GM12892 (cell line): ENCODE measurements around the gene RFTN1.

Source experiments
- DNase-seq: peaks from one replicate; pipeline ENCODE4 v3.0.0; 2011; ENCODE audit not compliant: insufficient read length
- FAIRE-seq: peaks from 2 replicates; lab custom pipeline; 2011; peaks lifted over from hg19 to GRCh38; lab: Jason Lieb, UNC
- POLR2A ChIP-seq: IDR thresholded peaks from 2 replicates; pipeline ENCODE4 v1.6.1; 2011; ENCODE audit warnings: low read depth, low read length, control low read depth
- POLR2AphosphoS5 ChIP-seq: IDR thresholded peaks from 2 replicates; pipeline ENCODE4 v1.6.1; 2011; ENCODE audit warnings: low read depth, low read length, control low read depth
- TAF1 ChIP-seq: IDR thresholded peaks from 2 replicates; pipeline ENCODE4 v1.6.1; 2011; ENCODE audit warnings: low read depth, mild to moderate bottlenecking, control low read depth, low read length, borderline replicate concordance

Gene RFTN1

DNA sequence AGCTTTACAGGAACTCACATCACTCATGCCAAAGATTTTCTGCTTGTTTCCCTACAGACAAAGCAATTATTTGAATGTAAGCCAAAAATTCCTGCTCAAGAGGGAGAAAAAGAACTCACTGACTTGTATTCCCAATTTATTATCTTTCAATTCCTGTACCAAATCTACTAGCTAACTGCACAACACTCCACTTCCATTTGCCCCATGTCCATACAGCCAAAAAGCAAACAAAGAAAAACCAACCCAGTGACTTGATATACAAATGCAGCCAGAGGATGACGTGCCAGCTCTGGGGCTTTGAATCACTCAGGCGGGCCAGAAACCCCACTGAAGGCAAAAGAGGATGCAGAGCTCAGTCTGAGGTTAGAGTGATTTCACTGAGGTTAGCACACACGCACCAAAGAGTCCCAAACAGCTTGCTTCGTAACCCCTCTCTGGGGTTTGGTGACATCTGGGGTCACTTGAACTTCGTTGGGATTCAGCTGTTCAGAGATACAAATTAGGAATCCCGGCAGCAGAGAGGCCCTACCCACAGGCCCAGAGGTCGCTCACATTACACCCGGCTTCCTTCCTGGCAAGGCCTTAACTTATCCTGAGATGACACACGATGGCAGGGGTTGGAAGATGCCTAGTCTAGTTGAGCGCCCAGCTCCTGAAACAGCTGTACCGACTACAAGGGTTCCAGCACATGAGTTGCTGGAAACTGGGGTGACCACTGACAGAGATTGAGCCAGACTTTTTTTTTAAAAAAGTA lies 1.6 kb downstream of the RFTN1 start:
- FAIRE-seq = peak; percentile 98
- TF ChIP-seq TAF1 (no peak; the same call in 1 of the 2 replicates), POLR2AphosphoS5 (peak; percentile 97), POLR2A (peak; percentile 90; the same call in 1 of the 2 replicates)
- DNase-seq = peak; percentile 43

DNA sequence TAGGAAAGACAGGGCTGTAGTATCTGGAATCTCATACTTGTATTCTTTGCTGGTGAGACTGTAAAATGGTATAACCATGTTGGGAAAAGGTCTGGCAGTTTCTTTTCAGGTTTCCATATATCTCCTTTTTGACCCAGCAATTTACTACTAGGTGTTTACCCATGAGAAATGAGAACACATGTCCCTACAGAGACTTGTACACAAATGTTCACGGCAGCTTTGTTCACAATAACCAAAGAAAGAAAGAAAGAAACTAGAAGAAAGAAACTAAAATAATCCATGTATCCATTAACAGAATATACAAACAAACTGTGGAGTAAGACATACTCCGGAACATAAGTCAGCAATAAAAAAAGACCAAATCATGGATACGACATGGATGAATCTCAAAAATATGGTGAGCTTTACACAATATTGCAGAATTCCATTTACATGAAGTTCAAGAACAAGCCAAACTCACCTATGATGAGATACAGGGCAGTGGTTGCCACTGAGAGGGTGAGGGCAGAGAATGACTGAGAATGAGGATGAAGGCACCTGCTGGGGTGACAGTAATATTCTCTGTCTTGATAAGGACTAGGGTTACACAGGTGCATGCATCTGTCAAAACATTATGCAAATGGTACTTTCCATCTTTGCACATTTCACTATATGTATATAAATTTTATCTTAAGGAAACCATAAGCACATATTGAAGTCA lies 2.7 kb downstream of the RFTN1 start:
- TF ChIP-seq POLR2A (peak; percentile 90), POLR2AphosphoS5 (peak; percentile 98), TAF1 (peak; percentile 34; the same call in 1 of the 2 replicates)
- DNase-seq (no peak), FAIRE-seq (peak; percentile 66)

DNA sequence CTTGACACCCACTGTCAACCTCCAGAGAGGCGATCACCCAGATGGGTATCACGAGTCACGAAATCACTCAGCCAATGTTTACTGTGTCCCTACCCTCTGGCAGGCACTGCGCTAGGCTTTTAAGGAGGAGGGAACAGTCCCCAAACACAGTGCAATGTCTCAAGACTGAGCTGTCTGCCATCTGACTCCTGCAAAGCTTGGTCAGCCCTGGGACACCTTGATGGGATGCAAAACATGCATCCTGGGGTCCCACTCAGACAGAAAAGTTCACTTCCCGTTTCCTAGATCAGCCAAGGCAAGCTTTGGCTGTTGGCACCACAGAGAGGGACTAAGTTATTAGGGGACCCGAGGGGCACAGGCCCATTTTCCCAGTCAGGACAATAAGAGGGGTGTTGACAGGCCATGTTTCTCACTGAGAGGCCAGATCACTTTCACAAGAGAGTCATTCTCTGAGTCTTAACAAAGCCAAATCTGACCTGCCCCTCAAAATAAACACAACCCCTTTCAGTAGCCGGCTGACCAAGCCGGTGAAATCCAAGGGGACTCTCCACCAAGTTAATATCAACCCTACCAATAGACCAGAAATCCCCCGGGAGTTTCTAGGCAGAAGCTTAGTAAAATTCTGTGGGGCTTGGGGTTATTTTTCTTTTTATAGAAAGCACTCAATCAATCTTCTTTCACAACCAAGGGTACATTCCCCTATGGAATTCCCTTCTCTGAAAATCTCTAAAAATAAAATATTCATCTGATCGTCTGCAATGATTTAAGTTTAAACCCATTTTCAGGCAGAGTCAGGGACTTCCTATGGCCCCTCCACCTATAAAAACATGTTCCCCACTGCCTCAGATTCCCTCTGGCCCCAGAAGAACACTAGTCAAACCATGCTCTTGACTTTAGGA lies 3.5 kb downstream of the RFTN1 start:
- DNase-seq = no peak
- FAIRE-seq = peak; percentile 93
- TF ChIP-seq TAF1 (peak; percentile 38; the same call in 1 of the 2 replicates), POLR2A (peak; percentile 80), POLR2AphosphoS5 (peak; percentile 93)

DNA sequence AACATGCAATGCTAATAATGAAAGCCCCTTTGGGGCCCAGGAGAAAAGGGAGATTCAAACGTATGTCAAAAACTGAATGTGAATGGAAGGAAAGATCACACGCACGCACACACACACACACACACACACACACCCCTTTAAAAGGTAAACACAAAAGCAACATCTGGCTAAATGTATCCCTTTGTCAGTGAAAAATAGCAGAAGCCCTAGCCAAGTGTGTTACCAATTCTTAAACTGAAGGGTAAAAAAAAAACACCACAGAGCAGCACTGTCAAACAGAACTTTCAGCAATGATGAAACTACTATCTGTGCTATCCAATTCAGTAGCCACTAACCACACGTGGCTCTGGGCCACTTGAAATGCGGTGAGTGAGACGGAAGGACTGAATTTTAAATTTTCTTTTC lies 4.9 kb downstream of the RFTN1 start:
- DNase-seq = no peak
- peak; percentile 59; the same call in 1 of the 2 replicates for TF ChIP-seq POLR2A
- no peak for TF ChIP-seq TAF1
- no peak for TF ChIP-seq POLR2AphosphoS5

DNA sequence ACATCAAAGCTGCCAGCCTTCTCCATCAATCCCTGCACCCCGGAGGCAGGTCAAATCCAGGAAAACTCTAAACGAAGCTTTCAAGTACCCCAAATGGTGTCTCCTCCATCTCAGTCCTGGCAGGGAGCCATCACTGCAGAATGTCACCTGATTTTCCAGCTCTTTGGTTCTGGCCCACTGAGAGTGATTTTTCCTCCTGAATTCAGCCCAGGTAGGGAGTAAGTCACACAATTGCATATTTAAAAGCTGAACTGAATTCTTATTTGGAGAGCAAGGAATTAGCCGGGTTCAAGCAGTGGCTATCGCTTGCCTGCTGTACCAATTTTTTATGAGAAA lies 5.3 kb downstream of the RFTN1 start:
- TF ChIP-seq POLR2A = no peak; the same call in 1 of the 2 replicates
- TF ChIP-seq POLR2AphosphoS5 = peak; percentile 1; the same call in 1 of the 2 replicates
- FAIRE-seq (no peak), DNase-seq (no peak)

More for the DNA sequence above, 4.9 kb downstream of the RFTN1 start:
- peak; percentile 96 for FAIRE-seq

DNA sequence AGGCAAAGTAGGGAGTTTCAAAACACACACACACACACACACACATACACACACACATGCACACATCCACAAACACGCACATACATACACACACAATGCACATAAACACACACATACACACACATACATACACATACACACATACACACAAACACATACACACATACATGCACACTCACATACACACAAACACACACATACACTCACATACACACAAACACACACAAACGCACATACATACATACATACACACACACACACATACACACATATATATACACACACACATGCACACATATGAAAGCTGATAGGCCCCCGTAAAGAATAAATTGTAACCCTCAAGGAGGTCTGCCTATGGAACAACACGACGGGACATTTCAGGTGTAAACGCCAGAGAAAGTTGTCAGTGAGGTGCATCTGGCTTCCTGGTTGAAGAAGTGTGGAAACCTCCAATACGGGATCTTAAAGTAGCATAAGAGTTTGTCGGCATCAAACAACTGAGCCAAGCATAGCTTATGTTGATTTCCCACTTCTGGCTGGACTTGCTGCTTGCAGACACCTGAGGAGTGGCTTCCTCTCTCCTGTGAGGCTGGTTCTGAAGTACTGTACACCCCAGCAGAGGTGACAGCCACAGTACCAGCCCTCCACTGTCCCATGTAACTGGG lies 5.8 kb downstream of the RFTN1 start:
- FAIRE-seq (no peak), DNase-seq (no peak)
- TF ChIP-seq POLR2A (peak; percentile 58), TAF1 (no peak), POLR2AphosphoS5 (peak; percentile 87)

DNA sequence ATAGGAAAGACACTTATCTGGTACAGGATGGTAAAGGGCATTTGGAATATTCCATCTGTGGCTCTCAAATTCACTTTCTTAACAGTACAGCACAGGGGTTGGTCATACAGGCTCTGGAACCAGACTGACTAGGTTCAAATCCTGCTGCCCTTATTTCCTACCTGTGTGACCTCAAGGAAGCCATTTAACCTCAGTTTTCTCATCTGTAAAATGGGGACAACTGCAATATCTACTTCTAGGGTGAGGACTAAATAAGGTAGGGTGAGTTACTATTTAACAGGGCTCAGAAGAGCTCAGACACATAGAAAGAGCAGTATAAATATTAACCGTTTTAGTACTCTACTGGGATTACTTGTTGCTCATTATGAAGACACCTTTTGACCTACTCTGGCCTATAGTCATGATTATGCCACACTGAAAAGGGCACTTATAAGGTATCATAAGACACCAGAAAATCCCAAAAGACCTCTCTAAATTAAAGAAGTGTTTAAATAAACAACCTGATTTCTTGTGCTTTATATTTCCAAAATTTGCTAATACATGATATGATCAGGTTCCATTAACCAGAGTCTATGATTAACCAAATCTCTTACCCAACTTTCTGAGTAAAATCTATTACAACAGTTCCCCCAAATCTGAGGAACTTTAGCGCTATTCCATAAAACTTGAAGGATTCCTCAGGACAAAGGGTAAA lies 6.5 kb downstream of the RFTN1 start:
- FAIRE-seq = peak; percentile 71
- no peak for DNase-seq
- TF ChIP-seq POLR2A (0 out of 2 replicates have a peak, but pooled peaks have one; percentile 10), TAF1 (no peak)

DNA sequence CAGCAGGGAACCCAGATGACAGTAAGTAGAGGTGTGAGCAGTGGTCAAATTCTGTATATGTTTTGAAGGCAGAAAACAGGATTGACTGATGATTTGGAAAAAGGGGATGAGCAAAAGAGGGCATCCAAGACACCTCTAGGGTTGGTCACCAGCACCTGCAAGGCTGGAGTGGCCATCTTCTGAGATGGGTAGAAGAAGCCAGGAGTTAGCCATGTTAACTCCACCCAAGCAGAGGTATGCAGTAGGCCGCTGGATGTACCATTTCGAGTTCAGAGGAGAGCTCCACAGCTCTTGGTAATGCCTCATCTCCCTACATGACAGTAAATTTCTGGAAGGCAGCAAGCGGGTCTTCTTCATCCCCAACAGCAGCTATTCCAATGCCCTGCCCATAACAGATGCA lies 7.0 kb downstream of the RFTN1 start:
- FAIRE-seq = no peak
- TF ChIP-seq TAF1 (no peak), POLR2AphosphoS5 (peak; percentile 68; the same call in 1 of the 2 replicates), POLR2A (no peak)
- no peak for DNase-seq

DNA sequence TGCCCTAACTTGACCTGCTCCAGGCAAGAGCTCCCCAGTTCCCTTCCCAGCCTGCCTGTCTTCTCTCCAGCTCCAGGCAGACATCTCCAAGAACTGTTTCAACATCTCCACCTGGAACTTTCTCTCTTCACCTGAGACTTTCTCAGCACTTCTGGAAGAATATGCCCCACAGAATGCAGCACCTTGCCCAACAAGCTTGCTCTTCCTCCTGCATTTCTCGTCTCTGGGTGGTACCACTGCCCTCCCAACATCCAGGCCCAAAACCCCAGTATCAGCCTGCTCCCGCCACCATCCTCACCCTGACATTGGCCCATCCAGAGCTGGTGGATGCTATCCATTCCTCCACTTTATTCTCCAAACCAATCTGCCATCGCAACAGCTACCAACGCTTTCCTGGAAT lies 8.8 kb downstream of the RFTN1 start:
- DNase-seq (no peak), FAIRE-seq (no peak)
- TF ChIP-seq TAF1 = no peak
- TF ChIP-seq POLR2AphosphoS5 = peak; percentile 48; the same call in 1 of the 2 replicates
- peak; percentile 60; the same call in 1 of the 2 replicates for TF ChIP-seq POLR2A

DNA sequence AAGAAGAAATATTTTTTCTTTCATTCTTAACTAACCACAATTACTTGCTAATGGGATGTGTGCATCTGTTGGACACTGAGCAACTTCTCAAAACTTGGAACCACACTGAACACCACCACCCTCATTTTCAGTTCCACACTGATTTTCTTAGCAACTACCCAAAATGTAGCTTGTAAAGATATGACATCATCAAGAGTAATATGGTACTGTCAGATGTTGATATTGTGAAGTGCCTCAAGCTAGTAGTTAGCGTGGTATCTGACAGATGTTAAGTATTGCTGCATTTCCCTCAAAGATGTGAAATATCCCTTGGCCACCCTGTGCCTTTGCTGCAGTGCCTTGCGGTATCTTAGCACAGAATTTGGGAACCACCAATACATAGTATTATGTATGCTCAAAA lies 9.3 kb downstream of the RFTN1 start:
- peak; percentile 36 for DNase-seq
- FAIRE-seq = peak; percentile 98
- TF ChIP-seq TAF1 (no peak), POLR2AphosphoS5 (no peak), POLR2A (no peak)
